HG03025 (cell line): ENCODE data around the gene SLMAP.
A peak's percentile ranks its signal among the peaks of the same experiment; 100 is the strongest.

ENCODE experiments used
- ATAC-seq: cut with Tn5 transposase; IDR thresholded peaks from one replicate; pipeline ENCODE4 v1.9.1; 2021; ENCODE audit warnings: mild to moderate bottlenecking, moderate library complexity; ENCODE audit not compliant: unreplicated experiment, low FRiP score

SLMAP gene, protein sequence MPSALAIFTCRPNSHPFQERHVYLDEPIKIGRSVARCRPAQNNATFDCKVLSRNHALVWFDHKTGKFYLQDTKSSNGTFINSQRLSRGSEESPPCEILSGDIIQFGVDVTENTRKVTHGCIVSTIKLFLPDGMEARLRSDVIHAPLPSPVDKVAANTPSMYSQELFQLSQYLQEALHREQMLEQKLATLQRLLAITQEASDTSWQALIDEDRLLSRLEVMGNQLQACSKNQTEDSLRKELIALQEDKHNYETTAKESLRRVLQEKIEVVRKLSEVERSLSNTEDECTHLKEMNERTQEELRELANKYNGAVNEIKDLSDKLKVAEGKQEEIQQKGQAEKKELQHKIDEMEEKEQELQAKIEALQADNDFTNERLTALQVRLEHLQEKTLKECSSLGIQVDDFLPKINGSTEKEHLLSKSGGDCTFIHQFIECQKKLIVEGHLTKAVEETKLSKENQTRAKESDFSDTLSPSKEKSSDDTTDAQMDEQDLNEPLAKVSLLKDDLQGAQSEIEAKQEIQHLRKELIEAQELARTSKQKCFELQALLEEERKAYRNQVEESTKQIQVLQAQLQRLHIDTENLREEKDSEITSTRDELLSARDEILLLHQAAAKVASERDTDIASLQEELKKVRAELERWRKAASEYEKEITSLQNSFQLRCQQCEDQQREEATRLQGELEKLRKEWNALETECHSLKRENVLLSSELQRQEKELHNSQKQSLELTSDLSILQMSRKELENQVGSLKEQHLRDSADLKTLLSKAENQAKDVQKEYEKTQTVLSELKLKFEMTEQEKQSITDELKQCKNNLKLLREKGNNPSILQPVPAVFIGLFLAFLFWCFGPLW

DNA sequence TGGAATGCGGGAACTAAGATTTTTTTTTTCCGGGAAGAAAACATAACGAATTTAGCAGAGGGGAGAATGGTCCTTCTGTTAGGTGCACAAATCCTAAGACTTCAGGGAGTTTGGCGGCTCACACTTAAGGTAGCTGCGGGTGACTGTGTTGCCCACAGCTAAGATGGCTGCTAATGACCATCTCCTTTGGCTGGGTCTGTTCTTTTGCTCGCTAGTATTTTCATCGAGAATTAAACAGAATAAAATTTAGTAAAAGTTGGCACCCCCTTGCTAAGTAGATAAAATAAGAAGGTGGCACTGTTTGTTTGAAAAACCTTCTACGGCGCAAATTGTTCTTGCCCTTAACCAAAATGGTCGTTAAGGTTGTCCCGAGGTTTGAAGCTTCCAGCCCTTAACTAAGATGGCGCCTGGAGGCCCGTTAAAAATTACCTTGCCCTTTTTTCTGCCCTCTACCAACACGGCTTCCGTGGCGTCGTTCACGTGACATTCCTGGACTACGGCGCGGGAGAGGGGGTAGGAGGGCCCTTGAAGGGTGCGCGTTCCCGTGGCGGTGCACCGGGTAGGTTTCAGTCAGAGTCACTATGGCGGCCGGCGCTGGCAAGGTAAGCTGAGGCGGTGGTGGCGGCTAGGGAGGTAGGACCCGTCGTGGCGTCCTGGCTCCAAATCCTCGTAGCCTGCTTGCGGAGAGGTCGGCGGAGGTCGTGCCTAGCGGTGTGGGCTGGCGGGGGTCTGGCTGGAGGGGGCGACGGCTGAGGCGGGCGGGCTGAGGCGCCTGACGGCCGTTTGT, at the start of gene SLMAP:
SLMAP (plus strand) TSS at position 569 of the 787 bp plus-strand sequence. CDS start 1,343 bp downstream, outside the sequence.
- ATAC-seq, result peak; percentile 95

DNA sequence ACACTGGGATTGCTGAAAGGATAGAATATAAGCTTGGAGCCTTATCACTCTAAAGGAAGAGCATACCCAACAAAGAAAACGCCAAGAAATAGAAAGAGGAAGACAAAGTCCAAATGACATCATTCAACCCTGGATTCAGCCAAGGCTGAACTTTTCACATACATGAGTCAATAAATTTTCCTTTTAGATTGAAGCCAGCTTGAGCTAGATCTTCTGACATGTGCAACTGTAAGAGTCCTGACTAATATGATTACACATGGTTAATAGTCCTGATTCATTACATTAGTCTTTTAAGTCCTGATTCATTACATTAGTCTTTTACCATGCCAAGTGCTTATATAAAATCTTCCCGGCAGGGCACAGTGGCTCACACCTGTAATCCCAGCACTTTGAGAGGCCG, 49.6 kb upstream of the SLMAP start:
- no peak for ATAC-seq

- no peak for ATAC-seq
Measured at GRCh38 chr3:57709031-57709430, 47.1 kb upstream of the SLMAP start.

- no peak for ATAC-seq
Measured at GRCh38 chr3:57709559-57709958, 46.5 kb upstream of the SLMAP start.

DNA sequence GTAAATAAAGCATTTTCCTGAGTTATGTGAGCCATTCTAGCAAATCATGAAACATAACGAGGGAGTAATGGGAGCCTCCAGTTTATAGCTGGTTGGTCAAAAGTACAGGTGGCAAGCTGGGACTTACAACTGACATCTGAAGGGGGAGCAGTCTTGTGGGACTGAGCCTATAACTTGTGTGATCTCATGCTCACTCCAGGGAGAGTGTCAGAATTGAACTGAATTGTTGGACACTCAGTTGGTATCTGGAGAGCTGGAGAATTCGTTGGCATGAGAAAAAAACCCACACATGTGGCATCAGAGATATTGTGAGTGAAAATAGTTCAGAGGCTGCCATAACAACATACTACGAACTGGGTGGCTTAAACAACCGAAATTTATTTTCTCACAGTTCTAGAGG, 40.4 kb upstream of the SLMAP start:
- no peak for ATAC-seq

DNA sequence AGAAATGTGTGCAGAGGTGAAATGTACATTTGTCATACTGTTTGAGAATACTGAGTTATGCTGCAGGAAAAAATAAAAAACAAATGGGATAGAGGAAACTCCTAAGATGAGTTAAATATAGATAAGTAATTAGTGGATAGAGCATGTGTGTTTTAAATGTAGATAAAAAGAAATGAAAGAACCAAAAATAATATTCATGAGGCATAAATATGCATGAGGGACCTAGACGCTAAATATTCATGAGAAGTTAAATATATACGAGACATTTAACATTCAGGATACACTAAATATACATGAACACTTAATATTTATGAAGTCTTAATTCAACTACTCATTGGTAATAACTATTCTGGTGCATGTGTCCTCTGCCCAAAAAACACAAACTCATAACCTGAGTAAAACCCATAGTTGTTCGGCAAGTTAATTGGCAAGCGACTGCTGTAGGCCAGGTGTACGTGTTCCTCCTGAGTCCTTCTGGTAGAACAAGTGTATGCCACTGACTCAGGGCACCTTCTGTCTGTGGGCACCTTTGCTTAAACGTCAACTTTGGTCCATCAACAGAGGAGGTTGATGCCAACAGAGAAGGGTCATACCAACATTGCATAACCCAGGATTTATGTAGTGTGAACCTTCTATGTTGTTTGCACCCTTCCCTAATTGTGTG, 38.8 kb upstream of the SLMAP start:
- ATAC-seq, result no peak

- ATAC-seq, result no peak
Measured at GRCh38 chr3:57718118-57718517, 38.0 kb upstream of the SLMAP start.

- ATAC-seq, result no peak
Measured at GRCh38 chr3:57726397-57726796, 29.7 kb upstream of the SLMAP start.

DNA sequence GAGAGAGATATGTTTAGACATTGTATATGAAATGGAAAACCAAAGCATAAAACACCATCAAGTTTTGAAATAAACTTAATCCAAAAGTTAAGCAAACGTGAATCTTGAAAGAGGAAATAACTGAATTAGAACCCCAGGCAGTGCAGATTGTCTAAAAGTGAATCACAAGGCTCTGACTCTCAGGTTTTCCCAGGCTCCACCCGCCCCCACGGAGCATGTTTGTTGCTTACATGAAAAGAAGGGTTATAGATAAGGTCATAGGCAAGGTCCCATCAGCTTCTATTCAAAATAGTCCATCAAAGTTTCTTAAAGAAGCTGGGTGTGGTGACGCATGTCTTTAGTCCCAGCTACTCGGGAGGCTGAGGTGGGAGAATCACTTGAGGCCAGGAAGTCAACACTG, 29.0 kb upstream of the SLMAP start:
- no peak for ATAC-seq

DNA sequence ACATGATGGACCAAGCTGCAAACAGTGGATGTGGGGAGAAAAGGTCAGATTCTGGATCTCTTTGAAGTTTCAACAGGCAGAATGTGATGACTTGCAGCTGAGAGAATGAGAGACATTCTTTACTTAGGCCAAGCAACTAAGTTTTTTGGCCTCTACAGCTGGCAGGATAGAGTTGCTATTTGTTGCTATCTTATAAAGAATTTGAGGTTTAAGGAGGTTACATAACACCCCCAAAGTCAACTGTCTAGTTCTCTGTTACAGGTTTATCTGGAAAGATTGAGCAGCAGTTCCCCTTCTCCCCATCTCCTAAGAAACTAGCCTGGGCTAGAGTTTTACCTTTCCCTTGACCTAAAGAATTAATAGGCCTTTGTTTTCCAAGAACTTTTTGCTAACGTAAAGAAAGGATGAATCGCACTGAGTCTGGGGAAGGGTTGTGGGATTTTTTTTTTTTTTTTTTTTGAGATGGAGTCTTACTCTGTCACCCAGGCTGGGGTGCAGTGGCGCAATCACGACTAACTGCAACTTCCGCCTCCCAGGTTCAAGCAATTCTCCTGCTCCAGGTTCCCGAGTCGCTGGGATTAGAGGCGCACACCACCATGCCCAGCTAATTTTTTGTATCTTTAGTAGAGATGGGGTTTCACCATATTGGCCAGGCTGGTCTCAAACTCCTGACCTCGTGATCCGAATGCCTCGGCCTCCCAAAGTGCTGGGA, 26.6 kb upstream of the SLMAP start:
- no peak for ATAC-seq

- ATAC-seq, result no peak
Measured at GRCh38 chr3:57730682-57731081, 25.4 kb upstream of the SLMAP start.

DNA sequence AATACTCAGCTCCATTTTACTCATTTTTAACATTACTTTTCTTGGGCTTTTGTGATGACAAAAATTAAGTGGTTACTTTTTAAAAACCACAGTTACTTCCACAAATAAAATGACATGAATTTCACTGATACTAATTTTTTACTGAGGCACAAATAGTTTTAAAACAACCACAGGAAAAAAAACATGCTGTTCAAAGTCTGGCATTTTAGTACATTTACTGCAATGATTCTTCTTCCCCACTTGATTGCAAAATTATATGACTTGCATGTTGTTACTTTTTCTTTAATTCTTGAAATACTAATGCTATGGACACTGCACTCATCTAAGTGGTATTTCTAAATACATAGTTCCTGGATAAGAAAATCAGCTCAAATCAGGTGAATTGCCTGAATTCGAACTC, 24.8 kb upstream of the SLMAP start:
- no peak for ATAC-seq

DNA sequence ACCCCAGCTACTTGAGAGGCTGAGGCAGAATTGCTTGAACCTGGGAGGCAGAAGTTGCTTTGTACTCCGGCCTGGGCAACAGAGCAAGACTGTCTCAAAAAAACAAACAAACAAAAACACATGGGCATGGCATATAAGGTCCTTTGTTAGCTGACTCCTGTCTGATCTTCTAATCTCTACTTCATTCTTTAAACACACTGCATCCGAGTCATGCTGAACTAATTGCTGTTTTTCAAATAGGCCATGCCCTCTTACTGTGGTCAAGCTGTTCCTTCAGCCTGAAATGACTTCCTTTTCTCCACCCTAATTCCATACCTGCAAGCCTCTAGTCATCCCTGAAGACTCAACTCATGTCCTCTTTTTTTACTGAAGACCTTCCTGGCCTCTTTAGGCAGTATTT, 22.3 kb upstream of the SLMAP start:
- no peak for ATAC-seq

DNA sequence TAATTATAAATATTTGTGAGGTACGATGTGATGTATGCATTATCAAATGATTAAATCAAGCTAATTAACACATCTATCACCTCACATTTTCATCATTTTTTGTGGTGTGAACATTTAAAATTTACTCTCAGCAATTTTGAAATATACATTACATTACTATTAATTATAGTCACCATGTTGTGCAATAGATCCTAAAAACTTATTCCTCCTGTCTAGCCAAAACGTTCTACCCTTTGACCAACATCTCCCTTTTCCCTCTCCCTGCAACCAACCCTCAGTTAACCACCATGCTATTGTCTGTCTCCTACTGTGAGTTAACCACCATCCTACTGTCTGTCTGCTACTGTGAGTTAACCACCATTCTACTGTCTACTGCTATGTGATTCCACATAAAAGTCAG, 20.7 kb upstream of the SLMAP start:
- ATAC-seq, result no peak

DNA sequence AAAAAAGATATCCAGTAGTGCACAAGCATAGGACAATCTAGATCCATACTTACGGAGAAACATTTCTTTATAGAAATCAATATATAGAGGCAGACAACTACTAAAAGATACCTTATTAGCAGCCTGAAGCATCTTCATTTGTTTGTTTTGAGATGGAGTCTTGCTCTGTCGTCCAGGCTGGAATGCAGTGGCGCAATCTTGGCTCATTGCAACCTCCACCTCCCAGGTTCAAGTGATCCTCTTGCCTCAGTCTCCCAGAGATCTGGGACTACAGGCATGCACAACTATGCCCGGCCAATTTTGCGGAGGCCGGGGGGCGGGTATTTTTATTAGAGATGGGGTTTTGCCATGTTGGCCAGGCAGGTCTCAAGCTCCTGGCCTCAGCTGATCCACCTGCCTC, 18.3 kb upstream of the SLMAP start:
- no peak for ATAC-seq

DNA sequence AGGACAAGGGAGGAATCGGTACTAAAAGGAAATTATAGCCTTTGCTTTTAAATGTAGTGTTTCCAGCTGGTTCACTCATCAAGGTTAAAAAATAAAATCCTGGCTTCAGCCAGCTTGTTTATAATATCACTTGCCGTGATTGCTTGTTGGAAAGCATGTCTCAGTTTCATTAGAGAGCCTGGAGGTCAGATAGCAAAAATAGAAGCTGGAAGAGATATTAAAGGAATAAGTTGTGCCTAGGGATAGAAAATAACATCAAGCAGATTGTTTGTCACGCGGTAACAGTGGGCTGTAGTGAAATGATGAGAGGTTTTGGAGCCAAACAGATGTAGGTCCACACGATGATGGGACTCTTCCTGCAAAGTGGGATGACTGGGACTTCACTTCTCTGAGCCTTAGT, 17.7 kb upstream of the SLMAP start:
- no peak for ATAC-seq

DNA sequence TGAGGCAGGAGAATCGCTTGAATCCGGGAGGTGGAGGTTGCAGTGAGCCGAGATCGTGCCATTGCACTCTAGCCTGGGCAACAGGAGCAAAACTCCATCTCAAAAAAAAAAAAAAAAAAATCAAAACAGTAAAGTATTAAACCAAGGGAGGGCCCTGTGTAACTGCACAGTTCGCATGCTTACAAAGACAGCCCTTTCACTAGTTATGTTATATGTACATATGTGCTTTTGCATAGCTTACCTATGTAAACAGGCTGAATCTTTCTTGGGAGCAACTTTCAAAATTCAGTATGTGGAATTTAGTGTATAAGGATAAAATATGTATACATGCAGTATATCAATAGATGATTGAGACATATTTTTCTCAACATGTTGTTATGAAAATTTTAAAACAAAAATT, 16.1 kb upstream of the SLMAP start:
- no peak for ATAC-seq

DNA sequence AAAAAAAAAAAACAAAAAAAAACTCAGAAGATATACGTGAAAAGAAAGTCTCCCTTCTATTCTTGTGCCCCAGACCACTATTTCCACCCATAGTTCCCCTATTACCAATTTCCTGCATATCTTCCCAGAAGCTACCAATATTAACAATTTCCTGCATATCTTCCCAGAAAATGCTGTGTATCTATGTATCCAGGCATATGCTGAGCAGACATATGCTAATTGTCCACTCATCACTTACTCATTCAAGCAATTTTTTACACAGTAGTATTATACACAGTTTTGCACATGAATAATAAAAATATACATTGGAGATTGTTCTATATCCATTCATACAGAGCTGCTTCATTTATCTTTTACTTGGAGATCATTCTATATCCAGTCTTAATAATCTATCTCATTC, 12.6 kb upstream of the SLMAP start:
- ATAC-seq, result no peak

GRCh38 chr3:57745101-57745500, 11.0 kb upstream of the SLMAP start:
- ATAC-seq, result no peak
